Embryonic facial prominence (tissue), 1 donor: ENCODE measurements around the gene HBA1.
"Not testable (repeated sequence)": the region's sequence is repeated elsewhere in the genome, so short reads cannot be mapped to it uniquely, and the experiment has no call there.

Experiments used
- DNase-seq: peaks from one replicate; pipeline ENCODE4 v3.0.0-alpha.2; 2016; ENCODE audit errors: extremely low spot score

HBA1 gene

DNA sequence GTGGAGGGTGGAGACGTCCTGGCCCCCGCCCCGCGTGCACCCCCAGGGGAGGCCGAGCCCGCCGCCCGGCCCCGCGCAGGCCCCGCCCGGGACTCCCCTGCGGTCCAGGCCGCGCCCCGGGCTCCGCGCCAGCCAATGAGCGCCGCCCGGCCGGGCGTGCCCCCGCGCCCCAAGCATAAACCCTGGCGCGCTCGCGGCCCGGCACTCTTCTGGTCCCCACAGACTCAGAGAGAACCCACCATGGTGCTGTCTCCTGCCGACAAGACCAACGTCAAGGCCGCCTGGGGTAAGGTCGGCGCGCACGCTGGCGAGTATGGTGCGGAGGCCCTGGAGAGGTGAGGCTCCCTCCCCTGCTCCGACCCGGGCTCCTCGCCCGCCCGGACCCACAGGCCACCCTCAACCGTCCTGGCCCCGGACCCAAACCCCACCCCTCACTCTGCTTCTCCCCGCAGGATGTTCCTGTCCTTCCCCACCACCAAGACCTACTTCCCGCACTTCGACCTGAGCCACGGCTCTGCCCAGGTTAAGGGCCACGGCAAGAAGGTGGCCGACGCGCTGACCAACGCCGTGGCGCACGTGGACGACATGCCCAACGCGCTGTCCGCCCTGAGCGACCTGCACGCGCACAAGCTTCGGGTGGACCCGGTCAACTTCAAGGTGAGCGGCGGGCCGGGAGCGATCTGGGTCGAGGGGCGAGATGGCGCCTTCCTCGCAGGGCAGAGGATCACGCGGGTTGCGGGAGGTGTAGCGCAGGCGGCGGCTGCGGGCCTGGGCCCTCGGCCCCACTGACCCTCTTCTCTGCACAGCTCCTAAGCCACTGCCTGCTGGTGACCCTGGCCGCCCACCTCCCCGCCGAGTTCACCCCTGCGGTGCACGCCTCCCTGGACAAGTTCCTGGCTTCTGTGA is at the start of gene HBA1:
Gene HBA1 (plus strand): TSS at position 204 of the 906 bp plus-strand sequence. CDS start 37 bp downstream, at position 241.
- DNase-seq: not testable (repeated sequence)

DNA sequence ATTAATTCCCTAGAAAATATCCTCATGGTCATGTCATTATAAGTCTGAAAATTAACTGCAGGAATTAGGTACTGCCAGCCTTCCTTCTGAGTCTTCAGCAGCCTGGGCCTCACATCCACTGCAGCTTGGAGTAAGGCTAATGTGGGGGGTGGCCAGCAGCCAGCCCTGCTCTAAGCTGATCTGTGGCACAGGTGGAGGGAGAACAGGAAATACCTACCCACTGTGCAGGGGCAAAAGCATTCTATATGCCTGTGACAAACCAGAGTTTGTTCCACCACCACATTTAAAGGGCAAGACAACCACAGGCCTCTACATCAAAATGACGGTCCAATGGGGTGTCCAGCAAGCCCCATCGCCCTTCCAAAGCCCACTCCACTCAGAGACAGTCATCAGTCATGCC is 47.4 kb upstream of the HBA1 start:
- no peak for DNase-seq

DNA sequence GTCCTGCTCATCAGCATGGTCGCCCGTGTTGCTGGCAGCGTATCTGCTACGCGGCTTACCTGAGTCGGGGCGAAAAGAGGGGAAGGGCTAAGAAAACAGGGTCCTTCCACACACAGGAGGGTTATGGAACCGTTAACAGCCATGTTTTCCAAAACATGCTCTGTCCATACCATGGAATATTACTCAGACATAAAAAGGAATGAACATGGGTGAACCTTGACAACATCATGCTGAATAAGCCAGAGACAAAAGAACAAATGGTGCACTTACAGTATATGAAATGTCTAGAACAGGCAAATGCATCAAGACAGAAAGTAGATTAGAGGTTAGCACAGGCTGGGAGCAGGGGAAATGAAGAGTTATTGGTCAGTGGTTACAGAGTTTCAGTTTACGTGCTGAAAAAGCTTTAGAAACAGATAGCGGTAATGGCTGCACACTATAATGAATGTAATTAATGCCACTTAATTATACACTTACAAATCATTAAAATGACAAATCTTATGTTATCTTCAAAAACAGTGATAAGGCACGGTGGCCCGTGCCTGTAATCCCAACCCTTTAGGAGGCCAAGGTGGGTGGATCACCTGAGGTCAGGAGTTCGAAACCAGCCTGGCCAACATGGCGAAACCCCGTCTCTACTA is 45.8 kb upstream of the HBA1 start:
- no peak for DNase-seq

DNA sequence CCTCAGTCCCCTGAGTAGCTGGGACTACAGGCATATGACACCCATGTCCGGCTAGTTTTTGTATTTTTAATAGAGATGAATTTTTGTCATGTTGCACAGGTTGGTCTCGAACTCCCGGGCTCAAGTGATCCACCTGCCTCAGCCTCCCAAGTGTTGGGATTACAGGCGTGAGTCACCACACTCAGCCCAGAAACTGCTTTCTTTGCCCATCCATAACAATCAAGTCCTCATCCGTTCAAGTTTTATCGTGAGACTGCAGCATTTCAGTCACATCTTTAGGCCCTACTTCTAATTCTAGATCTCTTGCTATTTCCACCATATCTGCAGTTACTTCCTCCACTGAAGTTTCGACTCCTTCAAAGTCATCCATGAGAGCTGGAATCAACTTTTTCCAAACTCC is 44.4 kb upstream of the HBA1 start:
- no peak for DNase-seq

GRCh38 chr16:133716-134115 is 42.8 kb upstream of the HBA1 start:
- DNase-seq: no peak

- DNase-seq: no peak
Observed at GRCh38 chr16:138049-138417, 38.4 kb upstream of the HBA1 start.

- no peak for DNase-seq
Observed at GRCh38 chr16:140175-140857, 36.2 kb upstream of the HBA1 start.

DNA sequence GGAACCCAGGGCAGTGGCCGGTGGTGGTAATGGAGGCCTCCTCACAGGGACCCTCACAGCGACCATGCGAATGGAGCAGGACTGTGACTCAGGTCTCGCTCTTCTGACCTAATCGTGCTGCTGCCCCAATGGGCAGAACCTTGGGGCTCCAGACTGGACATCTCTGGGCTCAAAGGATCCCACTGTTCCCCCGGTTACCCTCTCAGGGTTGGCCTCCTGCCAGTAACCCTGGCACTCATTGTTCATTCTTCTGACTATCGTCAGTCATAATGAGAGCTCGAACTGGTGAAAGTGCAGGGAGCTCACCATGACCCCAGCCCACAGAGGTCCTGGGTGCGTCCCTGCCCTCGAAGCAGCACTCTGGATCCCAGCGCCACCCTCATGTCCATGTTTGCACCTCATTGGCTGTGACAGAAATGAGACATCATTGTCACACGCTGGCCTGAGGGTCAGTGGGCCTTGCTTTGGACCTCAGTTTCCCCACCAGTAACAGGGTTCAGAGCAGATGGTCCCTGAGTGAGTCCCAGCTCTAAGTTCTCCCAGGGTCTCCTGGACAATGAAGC is 34.0 kb upstream of the HBA1 start:
- DNase-seq: no peak

GRCh38 chr16:143047-143446 is 33.4 kb upstream of the HBA1 start:
- no peak for DNase-seq

GRCh38 chr16:143456-143855 is 33.0 kb upstream of the HBA1 start:
- DNase-seq: no peak

DNA sequence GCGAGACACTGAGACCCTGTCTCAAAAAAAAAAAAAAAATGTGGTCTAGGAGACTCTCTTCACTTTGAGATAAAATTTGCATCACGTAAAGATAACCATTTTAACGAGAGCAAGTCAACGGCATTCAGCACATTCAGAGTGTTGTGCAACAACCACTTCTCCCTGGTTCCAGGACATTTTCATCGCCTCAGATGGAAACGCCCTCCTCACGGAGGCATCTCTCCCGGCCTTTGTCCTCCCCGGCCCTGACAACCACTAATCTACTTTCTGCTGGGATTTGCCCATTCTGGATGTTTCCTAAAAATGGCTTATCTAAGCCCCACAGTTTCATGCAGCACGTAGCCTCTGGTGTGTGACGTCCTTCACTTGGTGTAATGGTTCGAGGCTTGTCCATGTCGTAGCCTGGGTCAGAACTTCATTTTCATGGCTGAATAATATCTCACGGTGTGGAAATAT is 31.7 kb upstream of the HBA1 start:
- DNase-seq: no peak

GRCh38 chr16:146646-147045 is 29.8 kb upstream of the HBA1 start:
- no peak for DNase-seq

DNA sequence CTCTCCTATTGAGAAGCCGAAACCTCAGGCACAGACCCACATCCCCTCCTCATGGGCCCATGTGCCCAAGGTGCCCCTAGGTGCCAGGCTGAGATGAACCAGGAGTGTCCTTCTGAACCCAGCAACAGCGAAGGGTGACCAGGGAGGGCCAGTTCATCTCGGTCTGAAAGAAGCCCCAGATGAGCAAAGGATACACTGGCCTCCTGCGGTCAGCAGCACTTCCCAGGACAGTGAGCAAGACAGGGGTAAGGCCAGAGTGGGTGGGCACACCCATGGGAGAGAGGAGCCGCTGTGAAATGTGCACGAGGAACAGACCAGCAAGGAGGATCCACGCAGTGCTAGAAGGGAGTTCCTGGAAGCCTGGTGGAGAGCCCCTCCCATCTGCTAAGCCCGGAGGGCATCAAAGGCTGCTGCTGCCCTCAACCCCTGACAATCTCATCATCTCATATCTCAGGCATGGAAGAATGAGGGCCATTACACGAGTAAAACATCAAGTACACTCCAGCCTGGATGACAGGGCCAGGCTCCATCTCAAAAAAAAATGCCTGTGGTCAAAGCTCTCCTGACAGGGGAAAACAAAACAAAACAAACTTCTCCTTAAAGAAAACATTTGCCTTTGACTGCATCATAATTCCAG is 27.3 kb upstream of the HBA1 start:
- DNase-seq: no peak

GRCh38 chr16:152141-153128 is 24.0 kb upstream of the HBA1 start, which contains the start of gene HBZ:
HBZ (plus strand) TSS chr16:152644; CDS start chr16:152910, 266 bp downstream.
- no peak for DNase-seq

GRCh38 chr16:153129-153521 is 23.4 kb upstream of the HBA1 start:
- DNase-seq: not testable (repeated sequence)

DNA sequence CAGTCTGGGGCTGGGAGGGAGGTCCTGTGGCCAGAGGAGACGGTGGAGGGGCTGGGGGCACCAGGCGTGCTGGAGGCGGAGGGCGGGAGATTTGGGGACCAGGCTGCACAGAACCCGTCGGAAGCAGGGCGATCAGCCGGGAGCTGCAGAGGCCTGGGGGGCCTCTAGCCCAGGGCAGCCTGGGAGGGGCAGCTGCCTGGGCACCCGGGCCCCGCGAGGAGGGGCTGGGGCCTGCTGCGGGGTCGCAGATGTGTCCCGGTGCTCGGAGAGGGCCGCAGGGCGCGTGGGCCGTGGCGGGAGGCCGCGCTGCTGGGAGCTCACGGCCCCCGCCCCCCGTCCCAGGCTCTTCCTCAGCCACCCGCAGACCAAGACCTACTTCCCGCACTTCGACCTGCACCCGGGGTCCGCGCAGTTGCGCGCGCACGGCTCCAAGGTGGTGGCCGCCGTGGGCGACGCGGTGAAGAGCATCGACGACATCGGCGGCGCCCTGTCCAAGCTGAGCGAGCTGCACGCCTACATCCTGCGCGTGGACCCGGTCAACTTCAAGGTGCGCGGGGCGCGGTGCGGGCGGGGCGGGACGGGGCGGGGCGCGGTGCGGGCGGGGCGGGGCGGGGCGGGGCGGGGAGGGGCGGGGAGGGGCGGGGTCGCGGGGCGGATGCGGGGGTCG is 22.8 kb upstream of the HBA1 start:
- not testable (repeated sequence) for DNase-seq

DNA sequence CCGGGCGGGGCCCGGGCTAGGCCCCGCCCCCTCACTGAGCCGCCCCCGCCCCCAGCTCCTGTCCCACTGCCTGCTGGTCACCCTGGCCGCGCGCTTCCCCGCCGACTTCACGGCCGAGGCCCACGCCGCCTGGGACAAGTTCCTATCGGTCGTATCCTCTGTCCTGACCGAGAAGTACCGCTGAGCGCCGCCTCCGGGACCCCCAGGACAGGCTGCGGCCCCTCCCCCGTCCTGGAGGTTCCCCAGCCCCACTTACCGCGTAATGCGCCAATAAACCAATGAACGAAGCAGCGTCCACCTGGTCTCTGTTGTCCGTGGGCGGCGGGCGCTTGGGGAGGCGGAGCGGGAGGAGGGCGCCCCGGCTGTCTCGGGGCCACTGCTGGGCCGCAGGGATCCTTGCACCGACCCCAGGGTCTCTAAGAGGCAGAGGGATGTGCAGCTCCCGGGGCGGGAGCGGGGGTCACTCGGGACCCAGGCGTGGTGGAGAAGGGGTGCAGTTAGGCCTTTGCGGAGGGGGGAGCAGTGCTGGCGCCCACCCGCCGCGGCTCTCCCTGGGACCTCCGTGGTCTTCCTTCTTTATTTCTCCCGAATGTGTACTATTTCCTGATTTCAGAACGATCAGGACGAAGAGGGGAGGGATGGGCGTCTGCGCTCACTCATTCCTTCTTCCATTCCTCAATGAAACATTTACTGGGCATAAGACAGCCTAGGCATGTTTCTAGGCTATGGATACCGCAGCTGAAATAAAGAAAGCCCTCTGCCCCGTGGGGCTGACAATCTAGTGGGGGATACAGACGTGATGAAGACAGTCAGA is 22.1 kb upstream of the HBA1 start:
- DNase-seq: no peak

- no peak for DNase-seq
Observed at GRCh38 chr16:155031-155398, 21.5 kb upstream of the HBA1 start.
